Measurements from ENCODE around the gene ESR2.
"Not testable (repeated sequence)": the region's sequence is repeated elsewhere in the genome, so short reads cannot be mapped to it uniquely, and the experiment has no call there.

Gene ESR2

DNA sequence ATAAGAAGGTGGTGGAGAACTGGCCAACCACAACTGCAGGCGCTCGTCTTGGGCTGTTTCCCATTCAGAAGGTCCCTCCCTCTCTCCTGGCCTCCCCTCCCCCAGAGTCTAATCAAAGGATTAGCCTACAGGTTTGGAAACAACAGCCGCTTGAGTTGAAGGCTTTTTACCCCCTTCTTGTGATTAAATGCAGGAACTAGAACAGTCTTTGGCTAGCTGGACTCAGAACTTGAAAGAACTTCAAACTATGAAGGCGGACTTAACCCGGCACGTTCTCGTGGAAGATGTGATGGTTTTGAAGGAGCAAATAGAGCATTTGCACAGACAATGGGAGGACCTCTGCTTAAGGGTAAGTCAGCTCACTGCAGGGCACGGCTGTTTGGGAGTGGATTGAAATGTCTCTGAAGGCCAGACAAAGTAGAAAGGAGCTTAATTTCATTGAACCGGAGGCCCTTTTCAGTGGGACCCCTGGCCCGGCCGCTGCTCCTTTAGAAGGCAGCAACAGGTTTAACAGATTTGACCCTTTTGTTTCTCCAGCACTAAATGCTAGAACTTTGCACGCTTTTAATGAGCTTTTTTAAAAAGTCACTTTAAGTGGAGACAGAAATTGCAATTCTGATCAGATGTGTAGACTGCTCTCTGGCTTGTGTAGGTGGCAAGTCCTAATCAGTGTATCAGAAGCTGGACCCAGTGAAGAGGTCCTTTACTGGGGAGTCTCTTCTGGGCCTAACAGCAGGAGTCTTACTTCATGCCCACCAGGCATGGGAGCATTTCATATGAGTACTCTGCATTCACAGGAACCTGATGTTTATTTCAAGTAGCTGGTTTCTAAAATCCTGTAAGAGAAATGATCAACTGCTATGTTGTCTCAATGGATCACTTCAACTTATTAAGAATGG, 107.7 kb downstream of the ESR2 start:
- no peak overlapping the region for H3K27ac ChIP-seq
- no peak for DNase-seq
- H3K27me3 ChIP-seq (replicated peaks): no peaks in the 10 kb centered on the region
- in situ Hi-C loops (cut with HindIII; ENCODE audit: low pct_ligation_motif_present, low sequenced_read_pairs): no loop called here
- TF ChIP-seq CTCF (IDR thresholded peaks at IDR 0.05; ENCODE audit: low read depth, low read length, missing control alignments): no peak
- no peaks in the 10 kb centered on the region for H3K36me3 ChIP-seq (replicated peaks)
- H3K4me3 ChIP-seq (ENCODE audit: low read depth, low read length): no peak overlapping the region

DNA sequence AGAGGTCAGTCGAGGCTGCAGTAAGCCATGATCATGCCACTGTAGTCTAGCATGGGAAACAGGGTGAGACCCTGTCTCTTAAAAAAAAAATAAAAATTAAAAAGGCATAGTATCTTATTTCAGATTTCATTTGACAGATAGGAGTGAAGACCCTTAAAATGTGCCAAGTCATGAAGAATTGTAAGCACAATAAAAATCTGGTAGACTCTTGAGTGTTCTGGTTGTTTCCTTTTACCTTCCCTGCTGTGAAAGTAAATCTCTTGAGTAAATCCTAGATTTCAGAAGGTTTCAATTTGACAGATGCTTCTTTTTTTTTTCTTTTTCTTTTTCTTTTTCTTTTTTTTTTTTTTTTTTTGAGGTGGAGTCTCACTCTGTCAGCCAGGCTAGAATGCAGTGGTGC, 109.0 kb downstream of the ESR2 start:
- TF ChIP-seq CTCF (IDR thresholded peaks at IDR 0.05; ENCODE audit: low read depth, low read length, missing control alignments): no peak
- Histone ChIP-seq H3K27me3 (replicated peaks) (no peaks in the 10 kb centered on the region), H3K27ac (no peak overlapping the region), H3K36me3 (replicated peaks) (no peaks in the 10 kb centered on the region), H3K4me3 (ENCODE audit: low read depth, low read length) (no peak overlapping the region)
- in situ Hi-C loops (cut with HindIII; ENCODE audit: low pct_ligation_motif_present, low sequenced_read_pairs): no loop called here
- DNase-seq: no peak

- Histone ChIP-seq H3K27ac (no peak overlapping the region), H3K36me3 (replicated peaks) (no peaks in the 10 kb centered on the region), H3K27me3 (replicated peaks) (no peaks in the 10 kb centered on the region), H3K4me3 (ENCODE audit: low read depth, low read length) (no peak overlapping the region)
- no peak for TF ChIP-seq CTCF (IDR thresholded peaks at IDR 0.05; ENCODE audit: low read depth, low read length, missing control alignments)
- in situ Hi-C loops (cut with HindIII; ENCODE audit: low pct_ligation_motif_present, low sequenced_read_pairs): no loop called here
- no peak for DNase-seq
Measured at GRCh38 chr14:64184103-64184729, 110.0 kb downstream of the ESR2 start.

GRCh38 chr14:64182908-64183307, 111.3 kb downstream of the ESR2 start:
- H3K27me3 ChIP-seq (replicated peaks); H3K27ac ChIP-seq; H3K36me3 ChIP-seq (replicated peaks); in situ Hi-C loops (cut with HindIII; ENCODE audit: low pct_ligation_motif_present, low sequenced_read_pairs); H3K4me3 ChIP-seq (ENCODE audit: low read depth, low read length); DNase-seq: not testable (repeated sequence)

DNA sequence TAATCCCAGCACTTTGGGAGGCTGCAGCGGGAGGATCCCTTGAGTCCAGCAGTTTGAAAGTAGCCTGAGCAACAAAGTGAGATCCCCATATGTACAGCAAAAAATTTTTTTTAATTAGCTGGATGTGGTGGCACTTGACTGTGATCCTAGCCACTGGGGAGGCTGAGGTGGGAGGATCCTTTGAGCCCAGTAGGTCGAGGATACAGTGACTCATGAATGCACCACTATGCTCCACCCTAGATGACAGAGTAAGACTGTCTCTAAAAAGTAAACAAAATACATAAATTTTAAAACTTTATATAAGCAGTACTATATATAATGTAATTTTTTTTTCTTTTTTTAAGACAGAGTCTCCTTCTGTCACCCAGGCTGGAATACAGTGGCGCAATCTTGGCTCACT, 115.4 kb downstream of the ESR2 start:
- H3K4me3 ChIP-seq (ENCODE audit: low read depth, low read length): no peak overlapping the region
- H3K27me3 ChIP-seq (replicated peaks): no peaks in the 10 kb centered on the region
- no peak overlapping the region for H3K27ac ChIP-seq
- no peak for TF ChIP-seq CTCF (IDR thresholded peaks at IDR 0.05; ENCODE audit: low read depth, low read length, missing control alignments)
- in situ Hi-C loops (cut with HindIII; ENCODE audit: low pct_ligation_motif_present, low sequenced_read_pairs): no loop called here
- no peaks in the 10 kb centered on the region for H3K36me3 ChIP-seq (replicated peaks)
- DNase-seq: no peak

DNA sequence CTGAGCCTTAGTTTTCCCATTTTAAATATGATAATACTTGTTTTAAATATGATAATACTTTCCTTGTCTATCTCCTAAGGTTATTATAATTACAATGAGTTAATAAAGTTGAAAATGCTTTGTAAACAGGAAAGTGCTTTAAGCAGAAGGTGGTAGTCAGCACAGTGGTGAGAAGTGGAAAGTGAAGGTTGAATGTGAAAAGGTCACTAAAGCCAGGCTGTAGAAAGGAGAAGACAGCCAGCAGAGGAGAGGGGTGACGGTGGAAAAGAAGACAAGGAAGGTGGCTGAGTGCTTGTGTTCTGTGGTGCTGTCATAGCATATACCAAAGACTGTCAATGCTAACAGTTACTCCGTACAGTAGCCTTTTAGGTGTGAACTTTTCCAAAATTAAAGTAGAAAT, 117.8 kb downstream of the ESR2 start:
- Histone ChIP-seq H3K27ac (no peak overlapping the region), H3K36me3 (replicated peaks) (no peaks in the 10 kb centered on the region), H3K27me3 (replicated peaks) (no peaks in the 10 kb centered on the region), H3K4me3 (ENCODE audit: low read depth, low read length) (no peak overlapping the region)
- in situ Hi-C loops (cut with HindIII; ENCODE audit: low pct_ligation_motif_present, low sequenced_read_pairs): no loop called here
- TF ChIP-seq CTCF (IDR thresholded peaks at IDR 0.05; ENCODE audit: low read depth, low read length, missing control alignments): no peak
- DNase-seq: no peak

All from brain microvascular endothelial cell (primary cell).